A549 (cell line): ENCODE data around the gene C2CD3.

Experiments
- JUN ChIP-seq, 2 experiments: fragments of >200 bp; sonication (Bioruptor Twin); formaldehyde crosslinking; IDR thresholded peaks; 2 replicates in 1 of 2; 3 replicates in 1 of 2; pipeline ENCODE4 v1.6.1; 2016 to 2017
- TF ChIP-seq, protein P1 (sequence below): fragments of >200 bp; sonication (Bioruptor Twin); formaldehyde crosslinking; IDR thresholded peaks from 3 replicates; pipeline ENCODE4 v1.5.1; 2016

DNA sequence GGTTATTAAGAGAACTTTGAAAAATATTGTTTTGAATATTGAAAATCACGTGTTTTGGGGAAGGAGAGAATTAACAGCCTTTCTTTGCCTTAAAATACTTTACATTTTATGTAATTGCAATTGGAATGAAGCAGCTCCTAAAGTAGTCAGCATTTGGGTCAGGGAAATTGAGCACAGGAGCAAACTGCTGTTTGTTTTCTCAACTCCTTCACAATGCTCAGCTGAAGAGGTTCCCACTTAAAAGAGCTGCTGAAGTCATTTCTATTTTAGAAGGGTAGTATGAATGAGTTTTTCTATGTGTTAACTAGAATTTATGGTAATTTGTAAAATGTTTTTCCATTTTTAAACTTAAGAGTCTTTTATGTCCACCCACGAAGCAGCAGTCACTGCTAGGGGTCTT, 180.1 kb downstream of the C2CD3 start:
- TF ChIP-seq JUN (IDR thresholded peaks at IDR 0.05), result no peak
- TF ChIP-seq, protein P1, sequence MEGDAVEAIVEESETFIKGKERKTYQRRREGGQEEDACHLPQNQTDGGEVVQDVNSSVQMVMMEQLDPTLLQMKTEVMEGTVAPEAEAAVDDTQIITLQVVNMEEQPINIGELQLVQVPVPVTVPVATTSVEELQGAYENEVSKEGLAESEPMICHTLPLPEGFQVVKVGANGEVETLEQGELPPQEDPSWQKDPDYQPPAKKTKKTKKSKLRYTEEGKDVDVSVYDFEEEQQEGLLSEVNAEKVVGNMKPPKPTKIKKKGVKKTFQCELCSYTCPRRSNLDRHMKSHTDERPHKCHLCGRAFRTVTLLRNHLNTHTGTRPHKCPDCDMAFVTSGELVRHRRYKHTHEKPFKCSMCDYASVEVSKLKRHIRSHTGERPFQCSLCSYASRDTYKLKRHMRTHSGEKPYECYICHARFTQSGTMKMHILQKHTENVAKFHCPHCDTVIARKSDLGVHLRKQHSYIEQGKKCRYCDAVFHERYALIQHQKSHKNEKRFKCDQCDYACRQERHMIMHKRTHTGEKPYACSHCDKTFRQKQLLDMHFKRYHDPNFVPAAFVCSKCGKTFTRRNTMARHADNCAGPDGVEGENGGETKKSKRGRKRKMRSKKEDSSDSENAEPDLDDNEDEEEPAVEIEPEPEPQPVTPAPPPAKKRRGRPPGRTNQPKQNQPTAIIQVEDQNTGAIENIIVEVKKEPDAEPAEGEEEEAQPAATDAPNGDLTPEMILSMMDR, result no peak
